GM18520 (cell line): ENCODE results near the gene KCNIP1.
"Not testable (repeated sequence)": the region's sequence is repeated elsewhere in the genome, so short reads cannot be mapped to it uniquely, and the experiment has no call there.

Source experiments
- ATAC-seq: cut with Tn5 transposase; IDR thresholded peaks from one replicate; pipeline ENCODE4 v1.9.1; 2021; ENCODE audit not compliant: unreplicated experiment

The KCNIP1 gene

GRCh38 chr5:170534941-170535340 is 31.1 kb downstream of the KCNIP1 start:
- ATAC-seq = no peak

GRCh38 chr5:170536525-170536924 is 32.7 kb downstream of the KCNIP1 start:
- ATAC-seq = no peak

- no peak for ATAC-seq
Observed at GRCh38 chr5:170537451-170538095, 33.8 kb downstream of the KCNIP1 start.

GRCh38 chr5:170538096-170538465 is 34.3 kb downstream of the KCNIP1 start:
- no peak for ATAC-seq

GRCh38 chr5:170538696-170539586 is 35.1 kb downstream of the KCNIP1 start:
- ATAC-seq = no peak

- no peak for ATAC-seq
Observed at GRCh38 chr5:170540271-170540670, 36.5 kb downstream of the KCNIP1 start.

- ATAC-seq = no peak
Observed at GRCh38 chr5:170541146-170541769, 37.4 kb downstream of the KCNIP1 start.

GRCh38 chr5:170542691-170543293 is 39.0 kb downstream of the KCNIP1 start:
- no peak for ATAC-seq

- ATAC-seq = no peak
Observed at GRCh38 chr5:170545313-170545712, 41.5 kb downstream of the KCNIP1 start.

- ATAC-seq = no peak
Observed at GRCh38 chr5:170545811-170546210, 42.0 kb downstream of the KCNIP1 start.

- no peak for ATAC-seq
Observed at GRCh38 chr5:170546282-170546681, 42.5 kb downstream of the KCNIP1 start.

- not testable (repeated sequence) for ATAC-seq
Observed at GRCh38 chr5:170550382-170550781, 46.6 kb downstream of the KCNIP1 start.

GRCh38 chr5:170551076-170551475 is 47.3 kb downstream of the KCNIP1 start:
- no peak for ATAC-seq

- no peak for ATAC-seq
Observed at GRCh38 chr5:170551622-170552021, 47.8 kb downstream of the KCNIP1 start.

- ATAC-seq = no peak
Observed at GRCh38 chr5:170552621-170553115, 48.8 kb downstream of the KCNIP1 start.

- ATAC-seq = no peak
Observed at GRCh38 chr5:170553218-170553617, 49.4 kb downstream of the KCNIP1 start.

- ATAC-seq = no peak
Observed at GRCh38 chr5:170554521-170555267, 50.9 kb downstream of the KCNIP1 start.

GRCh38 chr5:170557314-170557713 is 53.5 kb downstream of the KCNIP1 start:
- no peak for ATAC-seq

- ATAC-seq = no peak
Observed at GRCh38 chr5:170559296-170559695, 55.5 kb downstream of the KCNIP1 start.

GRCh38 chr5:170560938-170561337 is 57.1 kb downstream of the KCNIP1 start:
- no peak for ATAC-seq
